ENCODE data around the gene CARD8.

Gene CARD8

GRCh38 chr19:48169939-48170803, 85.5 kb downstream of the CARD8 start, which contains the start of the genes LIG1 and ZSWIM9:
Gene LIG1, minus strand, starts transcription at chr19:48170344. Its CDS starts 4,778 bp downstream, at chr19:48165566.
Gene ZSWIM9, plus strand, starts transcription at chr19:48170680. Its CDS starts 1,123 bp downstream, at chr19:48171803.
- peak; percentile 82 to 90 (median 88) for DNase-seq

- peak; percentile 89 to 93 (median 92) for DNase-seq
Measured at GRCh38 chr19:48169578-48169938, 86.2 kb downstream of the CARD8 start.

- no peak for DNase-seq
Measured at GRCh38 chr19:48168689-48169088, 87.0 kb downstream of the CARD8 start.

GRCh38 chr19:48158210-48158790, 97.4 kb downstream of the CARD8 start:
- DNase-seq, result no peak

Data from activated CD4-positive, CD25-positive, alpha-beta regulatory T cell (primary cell).